ENCODE data around the gene ACSF2. TPM values are rescaled to one million over a fixed set of nuclear protein-coding genes. Genes with fewer than 3 reads are reported as not detected.

ACSF2 gene, protein sequence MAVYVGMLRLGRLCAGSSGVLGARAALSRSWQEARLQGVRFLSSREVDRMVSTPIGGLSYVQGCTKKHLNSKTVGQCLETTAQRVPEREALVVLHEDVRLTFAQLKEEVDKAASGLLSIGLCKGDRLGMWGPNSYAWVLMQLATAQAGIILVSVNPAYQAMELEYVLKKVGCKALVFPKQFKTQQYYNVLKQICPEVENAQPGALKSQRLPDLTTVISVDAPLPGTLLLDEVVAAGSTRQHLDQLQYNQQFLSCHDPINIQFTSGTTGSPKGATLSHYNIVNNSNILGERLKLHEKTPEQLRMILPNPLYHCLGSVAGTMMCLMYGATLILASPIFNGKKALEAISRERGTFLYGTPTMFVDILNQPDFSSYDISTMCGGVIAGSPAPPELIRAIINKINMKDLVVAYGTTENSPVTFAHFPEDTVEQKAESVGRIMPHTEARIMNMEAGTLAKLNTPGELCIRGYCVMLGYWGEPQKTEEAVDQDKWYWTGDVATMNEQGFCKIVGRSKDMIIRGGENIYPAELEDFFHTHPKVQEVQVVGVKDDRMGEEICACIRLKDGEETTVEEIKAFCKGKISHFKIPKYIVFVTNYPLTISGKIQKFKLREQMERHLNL
- polyA plus RNA-seq (2013), result 36.5 TPM

DNA sequence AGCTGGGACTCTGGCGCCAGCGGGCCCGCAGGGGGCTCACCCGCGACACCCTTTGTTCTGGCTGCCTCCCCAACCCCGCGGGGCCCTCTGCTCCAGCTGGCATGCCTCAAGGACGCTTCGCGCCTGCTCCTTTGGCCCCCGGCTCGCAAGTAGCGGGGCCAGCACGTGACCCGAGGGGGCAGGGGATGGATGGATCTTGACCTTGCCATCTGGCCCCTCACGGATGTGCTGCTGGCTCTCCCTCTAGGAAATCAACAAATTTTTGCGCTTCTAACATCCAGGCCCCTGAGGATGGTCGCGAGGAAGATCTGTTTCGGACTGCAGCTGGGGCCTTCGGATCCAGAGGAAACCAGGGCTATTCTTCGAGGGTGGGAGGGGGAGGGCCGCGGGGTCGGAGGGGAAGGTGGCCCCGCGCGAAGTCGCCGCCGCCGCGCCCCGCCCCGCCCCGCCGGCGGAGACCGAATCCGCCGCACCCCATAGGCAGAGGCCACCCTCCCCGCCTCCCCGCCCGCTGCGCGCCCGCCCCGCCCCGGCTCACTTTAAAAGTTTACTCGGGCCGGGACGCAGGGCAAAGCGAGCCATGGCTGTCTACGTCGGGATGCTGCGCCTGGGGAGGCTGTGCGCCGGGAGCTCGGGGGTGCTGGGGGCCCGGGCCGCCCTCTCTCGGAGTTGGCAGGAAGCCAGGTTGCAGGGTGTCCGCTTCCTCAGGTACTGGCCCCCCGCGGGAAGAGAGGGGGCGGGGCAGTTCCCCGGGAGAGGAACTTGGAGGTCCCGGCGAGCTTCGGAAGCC lies at the start of gene ACSF2:
Gene ACSF2 (plus strand): TSS at position 537 of the 790 bp plus-strand sequence. CDS start 44 bp downstream, at position 581.
- POLR2A ChIA-PET, result interaction anchor here (0.5 to 1.8 kb wide), 2 partner anchors 29 to 1822 kb away, joined by 3 to 8 read pairs; partner anchors contain the start of gene LRRC59

DNA sequence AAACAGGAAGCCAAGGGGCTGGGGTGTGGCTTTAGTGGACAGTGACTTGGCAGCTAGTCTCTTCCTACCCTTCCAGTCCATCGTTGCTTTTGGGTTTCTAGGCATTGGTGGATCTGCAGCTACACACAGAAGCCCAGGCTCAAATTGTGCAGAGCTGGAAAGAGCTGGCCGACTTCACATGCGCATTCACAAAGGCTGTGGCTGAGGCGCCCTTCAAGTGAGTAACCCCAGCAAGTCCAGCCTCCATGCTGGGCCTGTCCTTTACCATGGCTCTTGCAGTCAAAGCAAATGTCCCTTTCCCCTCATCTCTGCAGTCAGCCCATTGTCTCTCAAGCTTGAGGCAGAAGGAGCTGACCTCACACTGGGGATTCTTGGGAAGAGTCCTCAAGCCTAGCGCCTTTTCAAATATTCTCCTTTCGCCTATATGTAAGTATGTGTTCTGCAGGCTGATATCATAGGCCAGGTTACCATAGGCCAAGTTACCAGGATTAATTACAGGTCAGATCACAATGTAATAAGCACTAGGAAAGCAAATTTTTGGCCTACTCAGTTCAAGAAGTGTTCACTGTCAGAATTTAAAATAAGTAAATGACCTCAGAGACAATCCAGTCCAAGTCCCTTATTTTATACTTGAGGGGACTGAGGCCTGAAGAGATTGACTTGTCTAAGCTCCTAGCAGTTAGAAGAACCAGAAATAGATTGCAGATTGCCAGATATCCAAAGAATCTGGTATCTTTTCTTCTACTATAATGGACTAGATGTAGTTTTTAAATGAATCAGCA lies 46.5 kb upstream of the ACSF2 start:
- peaks cover 13 to 78% (median 57%) of the 10 kb centered on the region in 4 experiments for H3K36me3 ChIP-seq (ENCODE audit: control insufficient read depth in 4 of 4, insufficient read depth in 4 of 4, low read length in 3 of 4)
- no peak for DNase-seq
- no peaks in the 10 kb centered on the region for H3K9me3 ChIP-seq (ENCODE audit: control extremely low read depth in 1 of 5, control insufficient read depth in 4 of 5, insufficient read depth in 2 of 5, low read depth in 1 of 5, low read length in 4 of 5)
- no peaks in the 10 kb centered on the region for H3K4me1 ChIP-seq (ENCODE audit: control extremely low read depth in 1 of 4, control insufficient read depth in 4 of 4, insufficient read depth in 4 of 4, low read length in 3 of 4)
- WGBS (ENCODE audit: insufficient coverage), result 90% methylated on average over 4 of the region's 6 CpGs
- CTCF ChIA-PET, result interaction anchor here (1.5 to 9.9 kb wide), 2 partner anchors 9 to 16 kb away, joined by 3 to 79 read pairs; partner anchors contain the start of gene LRRC59
- no peak overlapping the region for H3K27ac ChIP-seq (ENCODE audit: insufficient read depth in 1 of 2, low read depth in 1 of 2, low read length in 2 of 2, poor library complexity in 1 of 2, severe bottlenecking in 2 of 2)
- POLR2A ChIA-PET, result no interaction called here
- no peaks in the 10 kb centered on the region for H3K27me3 ChIP-seq (replicated peaks in 2 of 5; ENCODE audit: control insufficient read depth in 4 of 5, insufficient read depth in 5 of 5, low read length in 4 of 5)
- no peak overlapping the region for H3K4me3 ChIP-seq (ENCODE audit: control insufficient read depth in 1 of 7, extremely low read depth in 1 of 7, insufficient read depth in 4 of 7, low read depth in 2 of 7, low read length in 6 of 7)

More for the DNA sequence above, at the start of gene ACSF2:
- H3K27me3 ChIP-seq (replicated peaks in 2 of 5; ENCODE audit: control insufficient read depth in 4 of 5, insufficient read depth in 5 of 5, low read length in 4 of 5), result no peaks in the 10 kb centered on the region
- WGBS (ENCODE audit: insufficient coverage), result under 1% methylated on average over 49 of the region's 70 CpGs
- H3K9me3 ChIP-seq (ENCODE audit: control extremely low read depth in 1 of 5, control insufficient read depth in 4 of 5, insufficient read depth in 2 of 5, low read depth in 1 of 5, low read length in 4 of 5), result no peaks in the 10 kb centered on the region
- CTCF ChIA-PET, result interaction anchor here (0.7 to 2.7 kb wide), 6 partner anchors 10 to 64 kb away, joined by 3 to 16 read pairs (median 4); partner anchors contain the start of gene LRRC59
- peaks cover 11 to 52% (median 44%) of the 10 kb centered on the region in 4 experiments for H3K4me1 ChIP-seq (ENCODE audit: control extremely low read depth in 1 of 4, control insufficient read depth in 4 of 4, insufficient read depth in 4 of 4, low read length in 3 of 4)
- peak within 1 kb of the TSS in 1 of 2 experiments; percentile 80 for H3K27ac ChIP-seq (ENCODE audit: insufficient read depth in 1 of 2, low read depth in 1 of 2, low read length in 2 of 2, poor library complexity in 1 of 2, severe bottlenecking in 2 of 2)
- peak; percentile 53 to 75 (median 62) for DNase-seq
- peak within 1 kb of the TSS; percentile 44 to 85 (median 79) for H3K4me3 ChIP-seq (ENCODE audit: control insufficient read depth in 1 of 7, extremely low read depth in 1 of 7, insufficient read depth in 4 of 7, low read depth in 2 of 7, low read length in 6 of 7)
- peaks cover 0 to 2% (median 0%) of the 10 kb centered on the region in 4 experiments for H3K36me3 ChIP-seq (ENCODE audit: control insufficient read depth in 4 of 4, insufficient read depth in 4 of 4, low read length in 3 of 4)

DNA sequence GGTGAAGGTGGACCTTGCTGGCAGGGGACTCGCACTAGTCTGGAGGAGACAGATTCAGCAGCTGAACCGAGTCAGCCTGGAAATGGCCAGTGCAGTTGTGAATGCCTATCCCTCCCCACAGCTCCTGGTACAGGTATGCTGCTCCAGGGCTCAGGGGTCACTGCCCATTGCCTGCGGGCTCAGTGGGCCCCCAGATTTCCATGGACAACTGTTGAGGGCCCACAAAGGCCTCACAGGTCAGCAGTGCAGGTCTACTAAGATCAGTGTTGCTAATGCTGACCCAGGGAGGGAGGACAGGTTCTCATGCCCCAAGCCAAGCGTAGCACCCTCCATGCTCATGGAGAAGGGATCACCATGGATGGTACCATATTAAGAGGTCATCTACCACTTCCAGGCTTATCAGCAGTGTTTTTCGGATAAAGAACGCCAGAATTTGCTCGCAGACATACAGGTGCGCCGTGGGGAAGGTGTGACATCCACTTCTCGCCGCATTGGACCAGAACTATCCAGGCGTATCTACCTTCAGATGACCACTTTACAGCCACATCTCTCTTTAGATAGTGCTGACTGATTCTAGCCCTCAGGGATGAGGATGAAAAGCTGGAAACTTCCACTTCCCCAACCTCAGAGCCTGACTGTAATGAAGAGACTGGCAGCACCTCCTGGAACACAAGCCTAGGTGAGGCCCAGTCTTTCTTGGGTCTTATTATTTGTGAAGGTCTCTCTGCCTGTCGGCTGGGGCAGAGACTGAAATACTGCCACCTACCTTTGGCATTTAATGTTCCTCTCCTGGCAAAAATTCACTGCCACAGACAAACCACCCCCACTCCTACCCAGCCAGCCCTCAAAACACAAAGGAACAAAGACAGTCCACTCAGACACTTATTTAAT lies 45.4 kb upstream of the ACSF2 start:
- Histone ChIP-seq H3K27me3 (replicated peaks in 2 of 5; ENCODE audit: control insufficient read depth in 4 of 5, insufficient read depth in 5 of 5, low read length in 4 of 5) (no peaks in the 10 kb centered on the region), H3K27ac (ENCODE audit: insufficient read depth in 1 of 2, low read depth in 1 of 2, low read length in 2 of 2, poor library complexity in 1 of 2, severe bottlenecking in 2 of 2) (no peak overlapping the region), H3K9me3 (ENCODE audit: control extremely low read depth in 1 of 5, control insufficient read depth in 4 of 5, insufficient read depth in 2 of 5, low read depth in 1 of 5, low read length in 4 of 5) (no peaks in the 10 kb centered on the region), H3K4me1 (ENCODE audit: control extremely low read depth in 1 of 4, control insufficient read depth in 4 of 4, insufficient read depth in 4 of 4, low read length in 3 of 4) (no peaks in the 10 kb centered on the region), H3K36me3 (ENCODE audit: control insufficient read depth in 4 of 4, insufficient read depth in 4 of 4, low read length in 3 of 4) (peaks cover 13 to 85% (median 61%) of the 10 kb centered on the region in 4 experiments), H3K4me3 (ENCODE audit: control insufficient read depth in 1 of 7, extremely low read depth in 1 of 7, insufficient read depth in 4 of 7, low read depth in 2 of 7, low read length in 6 of 7) (no peak overlapping the region)
- CTCF ChIA-PET, result interaction anchor here (1.3 to 9.9 kb wide), 4 partner anchors 10 to 25 kb away, joined by 3 to 79 read pairs (median 8); partner anchors contain the start of gene LRRC59
- DNase-seq, result peak in 2 of 3 donors; percentile 33 to 34
- WGBS (ENCODE audit: insufficient coverage), result 89% methylated on average over 13 of the region's 13 CpGs
- POLR2A ChIA-PET, result interaction anchor here (0.6 kb wide), 1 partner anchor 22 kb away, joined by 3 read pairs; no protein-coding TSS in a partner anchor

DNA sequence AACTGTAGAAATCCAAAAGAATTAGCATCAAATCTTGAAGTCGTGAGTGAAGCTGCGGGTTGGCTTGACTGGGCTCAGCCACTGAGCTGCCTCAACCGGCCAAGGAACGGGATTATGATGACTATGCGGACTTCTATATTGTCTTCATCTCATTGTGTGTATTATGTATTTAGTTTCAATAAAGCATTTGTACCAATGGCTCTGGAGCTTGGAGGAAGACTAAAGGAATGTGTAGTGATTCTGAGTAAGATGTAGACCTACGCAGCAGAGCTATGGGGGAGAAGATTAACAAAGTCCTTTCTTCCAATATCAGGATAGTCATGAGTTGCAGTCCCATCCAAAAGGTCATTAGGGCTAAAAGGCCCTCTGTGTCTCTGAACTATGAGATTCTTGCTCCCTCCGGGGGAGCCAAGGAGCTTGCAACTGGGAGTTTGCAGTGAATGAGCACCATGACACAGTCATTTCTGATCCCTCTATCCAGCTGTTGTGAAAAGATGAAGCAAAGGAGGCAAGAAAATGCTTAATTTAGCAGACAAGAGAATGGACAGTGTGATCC lies 44.7 kb upstream of the ACSF2 start:
- Histone ChIP-seq H3K27ac (ENCODE audit: insufficient read depth in 1 of 2, low read depth in 1 of 2, low read length in 2 of 2, poor library complexity in 1 of 2, severe bottlenecking in 2 of 2) (no peak overlapping the region), H3K4me1 (ENCODE audit: control extremely low read depth in 1 of 4, control insufficient read depth in 4 of 4, insufficient read depth in 4 of 4, low read length in 3 of 4) (no peaks in the 10 kb centered on the region), H3K27me3 (replicated peaks in 2 of 5; ENCODE audit: control insufficient read depth in 4 of 5, insufficient read depth in 5 of 5, low read length in 4 of 5) (no peaks in the 10 kb centered on the region), H3K36me3 (ENCODE audit: control insufficient read depth in 4 of 4, insufficient read depth in 4 of 4, low read length in 3 of 4) (peaks cover 16 to 84% (median 62%) of the 10 kb centered on the region in 4 experiments), H3K9me3 (ENCODE audit: control extremely low read depth in 1 of 5, control insufficient read depth in 4 of 5, insufficient read depth in 2 of 5, low read depth in 1 of 5, low read length in 4 of 5) (no peaks in the 10 kb centered on the region), H3K4me3 (ENCODE audit: control insufficient read depth in 1 of 7, extremely low read depth in 1 of 7, insufficient read depth in 4 of 7, low read depth in 2 of 7, low read length in 6 of 7) (no peak overlapping the region)
- DNase-seq, result no peak
- no CpG with 5 or more reads among the region's 7 CpGs for WGBS (ENCODE audit: insufficient coverage)
- CTCF ChIA-PET, result interaction anchor here (1.3 to 9.9 kb wide), 5 partner anchors 11 to 32 kb away, joined by 3 to 79 read pairs (median 4); partner anchors contain the start of gene LRRC59
- POLR2A ChIA-PET, result no interaction called here

DNA sequence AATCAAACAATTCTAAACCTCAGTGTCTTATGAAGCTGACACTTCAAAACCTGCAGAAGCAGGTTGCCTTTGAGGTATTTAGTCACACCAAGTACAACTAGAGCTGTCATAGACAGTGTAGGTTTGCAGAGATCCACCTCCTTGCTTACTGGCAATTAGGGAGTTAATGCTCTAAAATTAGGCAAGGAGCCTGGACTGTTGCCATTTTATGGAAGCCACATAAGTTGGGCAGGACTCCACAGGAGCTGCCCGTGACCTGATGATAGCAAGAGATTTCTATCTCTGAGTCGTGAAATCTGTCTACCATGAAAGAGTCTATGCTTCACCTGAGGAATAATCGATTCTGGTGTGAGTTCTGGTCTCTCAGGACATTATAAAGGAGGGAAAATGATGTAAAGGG lies 44.1 kb upstream of the ACSF2 start:
- peaks cover 20 to 84% (median 67%) of the 10 kb centered on the region in 4 experiments for H3K36me3 ChIP-seq (ENCODE audit: control insufficient read depth in 4 of 4, insufficient read depth in 4 of 4, low read length in 3 of 4)
- no peaks in the 10 kb centered on the region for H3K9me3 ChIP-seq (ENCODE audit: control extremely low read depth in 1 of 5, control insufficient read depth in 4 of 5, insufficient read depth in 2 of 5, low read depth in 1 of 5, low read length in 4 of 5)
- no peaks in the 10 kb centered on the region for H3K4me1 ChIP-seq (ENCODE audit: control extremely low read depth in 1 of 4, control insufficient read depth in 4 of 4, insufficient read depth in 4 of 4, low read length in 3 of 4)
- no peaks in the 10 kb centered on the region for H3K27me3 ChIP-seq (replicated peaks in 2 of 5; ENCODE audit: control insufficient read depth in 4 of 5, insufficient read depth in 5 of 5, low read length in 4 of 5)
- CTCF ChIA-PET, result interaction anchor here (1.2 to 9.9 kb wide), 5 partner anchors 13 to 33 kb away, joined by 3 to 79 read pairs (median 5); partner anchors contain the start of gene LRRC59
- H3K27ac ChIP-seq (ENCODE audit: insufficient read depth in 1 of 2, low read depth in 1 of 2, low read length in 2 of 2, poor library complexity in 1 of 2, severe bottlenecking in 2 of 2), result no peak overlapping the region
- POLR2A ChIA-PET, result no interaction called here
- DNase-seq, result no peak
- WGBS (ENCODE audit: insufficient coverage), result 74% methylated on average over 3 of the region's 3 CpGs
- H3K4me3 ChIP-seq (ENCODE audit: control insufficient read depth in 1 of 7, extremely low read depth in 1 of 7, insufficient read depth in 4 of 7, low read depth in 2 of 7, low read length in 6 of 7), result no peak overlapping the region

All from common myeloid progenitor, CD34-positive (primary cell).